Lung (tissue), 12 donors: Measurements from ENCODE around the gene CCR9. TPM values are rescaled to one million over a fixed set of nuclear protein-coding genes. Genes with fewer than 3 reads are reported as not detected.

Experiments
- ATAC-seq: fragments of 200-7000 bp; cut with Tn5 transposase; one replicate; pipeline ENCODE4 v1.9.1; 2020; ENCODE audit warnings: moderate number of reproducible peaks; ENCODE audit not compliant: insufficient read depth, low FRiP score
- DNase-seq, 3 donors: peaks; one replicate each; pipeline ENCODE4 v3.0.0-alpha.2; 2013 to 2017
- H3K27ac ChIP-seq, 2 donors: one replicate each; pipeline ENCODE4 v1.5.1; 2013; ENCODE audit warnings: mild to moderate bottlenecking in 2 of 2, moderate library complexity in 2 of 2, control low read depth in 1 of 2, inconsistent platforms in 1 of 2, low read depth in 1 of 2, low read length in 1 of 2
- H3K27me3 ChIP-seq, 3 donors: one replicate each; pipeline ENCODE4 v1.5.1; 2013; ENCODE audit warnings: low read length in 2 of 3; ENCODE audit not compliant: control insufficient read depth in 3 of 3, insufficient read depth in 3 of 3
- H3K36me3 ChIP-seq, 4 donors: one replicate each; pipeline ENCODE4 v1.5.1; 2013; ENCODE audit warnings: low read length in 4 of 4, mild to moderate bottlenecking in 1 of 4, moderate library complexity in 1 of 4; ENCODE audit not compliant: control insufficient read depth in 4 of 4, insufficient read depth in 4 of 4
- H3K4me1 ChIP-seq, 5 donors: one replicate each; pipeline ENCODE4 v1.5.1; 2013; ENCODE audit warnings: low read length in 5 of 5, mild to moderate bottlenecking in 2 of 5, moderate library complexity in 1 of 5; ENCODE audit not compliant: control insufficient read depth in 5 of 5, insufficient read depth in 5 of 5
- H3K4me3 ChIP-seq: one replicate; pipeline ENCODE4 v1.5.1; 2013; ENCODE audit warnings: mild to moderate bottlenecking, control low read depth, moderate library complexity
- H3K9ac ChIP-seq, 2 donors: one replicate each; pipeline ENCODE4 v1.5.1; 2013; ENCODE audit warnings: low read length in 2 of 2, control low read depth in 1 of 2; ENCODE audit not compliant: insufficient read depth in 1 of 2
- H3K9me3 ChIP-seq, 4 donors: one replicate each; pipeline ENCODE4 v1.5.1; 2013; ENCODE audit warnings: low read length in 3 of 4, mild to moderate bottlenecking in 1 of 4, moderate library complexity in 1 of 4; ENCODE audit not compliant: control insufficient read depth in 4 of 4, insufficient read depth in 3 of 4
- CTCF ChIP-seq: IDR thresholded peaks from 2 replicates; pipeline ENCODE4 v1.5.1; 2012; ENCODE audit warnings: mild to moderate bottlenecking; ENCODE audit errors: control extremely low read depth, extremely low read depth
- WGBS, 2 donors: extraction: QIAGEN DNeasy Blood & Tissue Kit; methylation state at CpG; one replicate each; pipeline ENCODE4 v1.1.7; 2013; 5-methylcytosine and 5-hydroxymethylcytosine counted together
- polyA plus RNA-seq, 2 donors: library from polyadenylated mRNA; stranded (reverse); fragments of 200-250 nt; gene quantifications; one replicate each; pipeline ENCODE4 v1.2.1, GENCODE V29; 2013
- total RNA-seq, 2 donors: library from RNA; depleted of rRNA in 1 of 2; stranded (reverse); fragments of >200 nt in 1 of 2; gene quantifications; one replicate each; pipeline ENCODE4 v1.2.1, GENCODE V29; 2014 to 2021
- donor health status: control.
- donor health status: control.
- donor health status: Bipolar disorder and iron deficiency.
- donor health status: healthy.
- donor health status: DM: yes; HTN: yes; CAD: no.

The CCR9 gene
- total and polyA plus RNA-seq, 4 donors, result 0.09 to 0.46 TPM; not detected in 2

- DNase-seq, result no peak
- WGBS, 2 donors, result 76% methylated on average over 7 of the region's 7 CpGs
These were observed 27.4 kb upstream of the CCR9 start for GRCh38 chr3:45858809-45859543.

GRCh38 chr3:45860481-45860880 is 25.9 kb upstream of the CCR9 start:
- WGBS, 2 donors, result 81 to 90% methylated on average over 4 of the region's 4 CpGs
- Histone ChIP-seq H3K4me3 (no peak overlapping the region), H3K36me3 (no peaks in the 10 kb centered on the region), H3K27me3 (peaks cover 0 to 2% (median 0%) of the 10 kb centered on the region in 3 donors), H3K9ac (no peak overlapping the region), H3K4me1 (peaks cover 0 to 5% (median 0%) of the 10 kb centered on the region in 5 donors), H3K27ac (no peak overlapping the region), H3K9me3 (peaks cover 0 to 3% (median 2%) of the 10 kb centered on the region in 4 donors)
- ATAC-seq (no peak), DNase-seq (no peak)
- no peak for TF ChIP-seq CTCF

More at GRCh38 chr3:45858809-45859543, 27.4 kb upstream of the CCR9 start:
- no peak overlapping the region for H3K9ac ChIP-seq
- TF ChIP-seq CTCF, result no peak
- no peak overlapping the region for H3K4me3 ChIP-seq
- H3K27ac ChIP-seq, result no peak overlapping the region
- H3K9me3 ChIP-seq, result peaks cover 0 to 3% (median 2%) of the 10 kb centered on the region in 4 donors
- ATAC-seq, result no peak
- no peaks in the 10 kb centered on the region for H3K36me3 ChIP-seq
- peaks cover 0 to 4% (median 0%) of the 10 kb centered on the region in 3 donors for H3K27me3 ChIP-seq
- H3K4me1 ChIP-seq, result no peaks in the 10 kb centered on the region

- no peak for ATAC-seq
- peaks cover 0 to 5% (median 0%) of the 10 kb centered on the region in 5 donors for H3K4me1 ChIP-seq
- DNase-seq, result no peak
- no peak for TF ChIP-seq CTCF
- 61 to 71% methylated on average over 7 of the region's 7 CpGs for WGBS, 2 donors
- no peaks in the 10 kb centered on the region for H3K36me3 ChIP-seq
- peaks cover 0 to 2% (median 0%) of the 10 kb centered on the region in 3 donors for H3K27me3 ChIP-seq
- peaks cover 0 to 3% (median 0%) of the 10 kb centered on the region in 4 donors for H3K9me3 ChIP-seq
- no peak overlapping the region for H3K27ac ChIP-seq
- H3K9ac ChIP-seq, result no peak overlapping the region
- H3K4me3 ChIP-seq, result no peak overlapping the region
These were observed 25.2 kb upstream of the CCR9 start for GRCh38 chr3:45861043-45861719.
